RWPE2 (cell line): Measurements from ENCODE around the gene NKX1-2.

Experiments used
- ATAC-seq: fragments of 200-7000 bp; cut with Tn5 transposase; 3 replicates; pipeline ENCODE4 v1.9.1; 2021; ENCODE audit warnings: low read depth
- DNase-seq: peaks from one replicate; pipeline ENCODE4 v3.0.0-alpha.2; 2020; ENCODE audit warnings: low spot score
- H3K27ac ChIP-seq: fragments of 450-650 bp; 2 replicates; pipeline ENCODE4 v1.5.1; 2017; ENCODE audit warnings: mild to moderate bottlenecking; ENCODE audit not compliant: poor library complexity, severe bottlenecking
- H3K27me3 ChIP-seq: fragments of 250-450 bp; sonication (Bioruptor Pico); 2 replicates; pipeline ENCODE4 v1.5.1; 2021; ENCODE audit warnings: mild to moderate bottlenecking, moderate library complexity; ENCODE audit not compliant: insufficient read depth, poor library complexity, severe bottlenecking
- H3K36me3 ChIP-seq: fragments of 250-450 bp; sonication (Bioruptor Pico); 2 replicates; pipeline ENCODE4 v1.5.1; 2020; ENCODE audit warnings: low read depth, mild to moderate bottlenecking, moderate library complexity
- H3K4me1 ChIP-seq: fragments of 250-450 bp; sonication (Bioruptor Pico); 2 replicates; pipeline ENCODE4 v1.5.1; 2021; ENCODE audit warnings: mild to moderate bottlenecking, moderate library complexity; ENCODE audit not compliant: insufficient read depth, poor library complexity, severe bottlenecking
- H3K4me3 ChIP-seq: fragments of 250-450 bp; sonication (Bioruptor Pico); 2 replicates; pipeline ENCODE4 v1.5.1; 2021; ENCODE audit warnings: mild to moderate bottlenecking, moderate library complexity; ENCODE audit not compliant: severe bottlenecking
- H3K9me3 ChIP-seq: fragments of 250-450 bp; sonication (Bioruptor Pico); 2 replicates; pipeline ENCODE4 v1.5.1; 2021; ENCODE audit warnings: mild to moderate bottlenecking, moderate library complexity; ENCODE audit not compliant: severe bottlenecking
- TF ChIP-seq, protein P1 (sequence below): fragments of 450-650 bp; IDR thresholded peaks from one replicate; pipeline ENCODE4 v1.5.1; 2017; ENCODE audit warnings: mild to moderate bottlenecking, moderate library complexity; ENCODE audit not compliant: poor library complexity, severe bottlenecking

The NKX1-2 gene

GRCh38 chr10:124433461-124433860 lies 16.4 kb downstream of the NKX1-2 start:
- no peaks in the 10 kb centered on the region for H3K27me3 ChIP-seq
- TF ChIP-seq, protein P1, sequence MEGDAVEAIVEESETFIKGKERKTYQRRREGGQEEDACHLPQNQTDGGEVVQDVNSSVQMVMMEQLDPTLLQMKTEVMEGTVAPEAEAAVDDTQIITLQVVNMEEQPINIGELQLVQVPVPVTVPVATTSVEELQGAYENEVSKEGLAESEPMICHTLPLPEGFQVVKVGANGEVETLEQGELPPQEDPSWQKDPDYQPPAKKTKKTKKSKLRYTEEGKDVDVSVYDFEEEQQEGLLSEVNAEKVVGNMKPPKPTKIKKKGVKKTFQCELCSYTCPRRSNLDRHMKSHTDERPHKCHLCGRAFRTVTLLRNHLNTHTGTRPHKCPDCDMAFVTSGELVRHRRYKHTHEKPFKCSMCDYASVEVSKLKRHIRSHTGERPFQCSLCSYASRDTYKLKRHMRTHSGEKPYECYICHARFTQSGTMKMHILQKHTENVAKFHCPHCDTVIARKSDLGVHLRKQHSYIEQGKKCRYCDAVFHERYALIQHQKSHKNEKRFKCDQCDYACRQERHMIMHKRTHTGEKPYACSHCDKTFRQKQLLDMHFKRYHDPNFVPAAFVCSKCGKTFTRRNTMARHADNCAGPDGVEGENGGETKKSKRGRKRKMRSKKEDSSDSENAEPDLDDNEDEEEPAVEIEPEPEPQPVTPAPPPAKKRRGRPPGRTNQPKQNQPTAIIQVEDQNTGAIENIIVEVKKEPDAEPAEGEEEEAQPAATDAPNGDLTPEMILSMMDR = no peak
- H3K27ac ChIP-seq = no peak overlapping the region
- no peaks in the 10 kb centered on the region for H3K9me3 ChIP-seq
- H3K4me1 ChIP-seq = peaks cover 21% of the 10 kb centered on the region
- ATAC-seq (no peak), DNase-seq (no peak)
- H3K4me3 ChIP-seq = no peak overlapping the region
- no peaks in the 10 kb centered on the region for H3K36me3 ChIP-seq

DNA sequence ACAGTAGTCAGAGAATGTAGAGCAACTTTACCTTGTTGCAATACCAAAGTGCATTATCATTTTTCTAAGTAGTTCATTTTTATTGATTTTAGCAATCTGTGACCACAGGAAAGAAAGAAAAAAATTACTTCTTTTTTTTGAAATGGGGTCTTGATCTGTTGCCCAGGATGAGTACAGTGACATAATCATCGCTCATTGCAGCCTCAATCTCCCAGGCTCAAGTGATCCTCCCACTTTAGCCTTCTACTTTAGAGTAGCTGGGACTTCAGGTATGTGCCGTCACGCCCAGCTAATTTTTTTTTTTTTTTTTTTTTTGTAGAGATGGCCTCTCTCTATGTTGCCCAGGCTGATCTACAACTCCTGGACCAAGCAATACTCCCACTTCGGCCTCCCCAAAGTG lies 19.8 kb downstream of the NKX1-2 start:
- Histone ChIP-seq H3K4me3 (no peak overlapping the region), H3K9me3 (no peaks in the 10 kb centered on the region), H3K27ac (no peak overlapping the region), H3K36me3 (no peaks in the 10 kb centered on the region), H3K27me3 (no peaks in the 10 kb centered on the region), H3K4me1 (peaks cover 4% of the 10 kb centered on the region)
- TF ChIP-seq, protein P1 = no peak
- ATAC-seq = no peak
- DNase-seq = no peak

DNA sequence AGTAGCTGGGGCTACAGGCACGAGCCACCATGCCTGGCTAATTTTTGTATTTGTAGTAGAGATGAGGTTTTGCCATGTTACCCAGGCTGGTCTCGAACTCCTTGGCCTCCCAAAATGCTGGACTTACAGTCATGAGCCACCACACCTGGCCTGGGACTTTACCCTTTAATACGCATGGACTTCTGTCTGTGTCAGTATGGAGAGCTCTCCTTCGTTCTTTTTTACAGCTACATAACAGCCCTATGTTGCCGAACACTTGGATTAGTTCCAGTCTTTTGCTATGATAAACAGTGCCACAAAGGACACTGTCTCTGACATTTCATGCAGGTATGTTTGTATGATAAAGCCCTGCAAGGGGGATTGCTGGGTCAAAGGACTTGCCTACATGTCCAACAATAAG lies 20.3 kb downstream of the NKX1-2 start:
- H3K9me3 ChIP-seq = no peaks in the 10 kb centered on the region
- TF ChIP-seq, protein P1 = no peak
- no peaks in the 10 kb centered on the region for H3K27me3 ChIP-seq
- no peak overlapping the region for H3K27ac ChIP-seq
- DNase-seq (no peak), ATAC-seq (no peak)
- no peaks in the 10 kb centered on the region for H3K36me3 ChIP-seq
- H3K4me3 ChIP-seq = no peak overlapping the region
- no peaks in the 10 kb centered on the region for H3K4me1 ChIP-seq

DNA sequence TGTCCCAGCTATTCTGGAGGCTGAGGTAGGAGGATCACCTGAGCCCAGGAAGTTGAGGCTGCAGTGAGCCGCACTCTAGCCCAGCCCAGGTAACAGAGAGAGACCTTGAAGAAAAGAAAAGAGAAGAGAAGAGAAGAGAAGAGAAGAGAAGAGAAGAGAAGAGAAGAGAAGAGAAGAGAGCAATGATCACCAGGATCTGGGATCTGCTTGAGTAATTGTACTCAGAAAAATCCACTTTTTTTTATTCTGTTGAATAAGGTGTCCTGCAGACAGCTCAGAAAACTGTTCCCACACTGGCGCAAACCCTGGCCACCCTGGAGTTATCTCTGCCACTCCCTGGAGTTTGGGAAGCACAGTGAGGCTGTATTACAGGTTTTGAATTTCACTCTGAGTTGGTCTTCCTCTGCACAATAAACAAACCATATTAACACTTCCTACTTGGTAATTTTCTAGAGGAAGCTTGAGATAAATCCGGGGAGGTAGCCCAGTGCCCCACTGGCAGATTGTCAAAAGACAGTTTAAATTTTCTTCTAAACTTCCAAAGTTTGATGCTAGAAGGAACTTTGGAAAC lies 21.5 kb downstream of the NKX1-2 start:
- Histone ChIP-seq H3K27me3 (no peaks in the 10 kb centered on the region), H3K27ac (no peak overlapping the region), H3K36me3 (no peaks in the 10 kb centered on the region), H3K9me3 (no peaks in the 10 kb centered on the region), H3K4me3 (no peak overlapping the region), H3K4me1 (no peaks in the 10 kb centered on the region)
- TF ChIP-seq, protein P1 = no peak
- DNase-seq (no peak), ATAC-seq (no peak)

DNA sequence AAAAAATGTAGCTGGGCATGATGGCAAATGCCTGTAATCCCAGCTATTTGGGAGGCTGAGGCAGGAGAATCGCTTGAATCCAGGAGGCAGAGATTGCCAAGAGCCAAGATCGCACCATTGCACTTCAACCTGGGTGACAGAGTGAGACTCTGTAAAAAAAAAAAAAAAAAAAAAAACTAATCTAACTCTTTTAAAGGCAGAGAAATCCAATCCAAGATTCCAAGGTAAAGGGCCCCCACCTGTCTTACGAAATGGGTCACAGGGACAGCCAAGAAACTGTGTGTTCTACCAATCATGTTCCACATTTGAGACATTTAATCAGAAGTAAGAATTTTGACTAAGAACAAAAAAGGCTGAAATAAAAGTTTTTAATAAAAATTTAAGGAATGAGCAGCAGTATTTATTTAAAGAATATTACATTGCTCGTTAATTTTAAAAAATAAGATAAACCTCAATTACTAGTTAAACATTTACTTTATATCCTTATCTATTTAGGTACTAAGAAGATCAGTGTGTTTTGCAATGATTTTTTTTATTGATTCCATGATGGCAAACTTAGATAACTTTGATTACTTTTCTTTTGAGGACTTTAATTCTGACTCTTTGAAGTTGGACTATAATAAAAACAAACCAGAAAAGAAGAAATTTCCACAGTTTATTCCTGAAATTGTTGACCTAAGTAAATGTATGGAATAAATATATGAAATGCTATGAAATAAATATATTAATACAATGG lies 24.4 kb downstream of the NKX1-2 start:
- TF ChIP-seq, protein P1 = no peak
- Histone ChIP-seq H3K27me3 (no peaks in the 10 kb centered on the region), H3K9me3 (no peaks in the 10 kb centered on the region), H3K4me1 (no peaks in the 10 kb centered on the region), H3K4me3 (no peak overlapping the region), H3K27ac (no peak overlapping the region), H3K36me3 (no peaks in the 10 kb centered on the region)
- DNase-seq (no peak), ATAC-seq (no peak)
